Measurements from ENCODE around the gene GPD1.
"Not testable (repeated sequence)": the region's sequence is repeated elsewhere in the genome, so short reads cannot be mapped to it uniquely, and the experiment has no call there.

Gene GPD1

DNA sequence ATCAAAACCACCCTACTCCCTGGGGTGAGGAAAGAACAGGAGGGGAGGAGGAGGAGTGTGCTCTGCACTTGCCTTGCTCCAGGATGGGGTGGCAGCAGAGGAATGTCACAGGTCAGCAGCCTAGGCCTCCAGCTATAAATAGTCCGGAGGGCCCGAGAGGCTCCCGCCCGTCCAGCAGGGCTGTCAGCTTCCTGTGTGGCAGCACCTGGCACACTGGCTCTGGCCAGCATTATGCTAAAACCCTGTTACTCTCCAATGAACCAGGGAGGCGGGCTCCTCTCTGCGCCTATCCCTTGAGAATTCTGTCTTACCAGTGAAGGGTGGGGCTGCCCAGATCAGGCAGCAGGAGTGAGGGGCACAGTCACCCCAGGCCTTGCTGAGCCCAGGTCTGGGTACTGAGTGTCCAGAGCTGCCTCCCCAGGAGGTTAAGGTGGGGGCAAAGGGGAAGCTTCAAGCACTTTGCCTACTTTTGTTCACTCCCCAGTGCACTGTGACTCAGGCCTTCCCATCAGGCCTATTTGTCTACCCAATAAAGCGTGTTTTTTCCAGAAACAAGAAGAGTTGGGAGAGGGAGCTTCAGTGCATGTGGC is 7.0 kb downstream of the GPD1 start:
- intact Hi-C loops (cut with DNase I), result no loop called here
- peak in 16 of 42 donors; percentile 16 to 58 (median 31) for DNase-seq

DNA sequence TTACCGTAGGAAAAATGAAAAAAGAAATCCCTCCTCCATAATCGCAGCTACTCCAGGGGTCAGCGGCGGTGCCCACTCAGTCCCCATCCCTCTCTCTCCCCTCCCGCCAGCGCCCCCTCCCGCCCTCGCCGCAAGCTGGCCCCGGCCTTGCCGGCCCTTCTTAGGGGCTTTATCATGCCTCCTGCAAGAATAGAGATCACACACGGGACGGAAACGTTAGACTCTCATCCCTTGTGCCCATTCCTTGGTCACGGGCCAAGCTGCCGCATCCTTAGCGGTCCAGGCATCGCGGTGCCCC is 7.5 kb downstream of the GPD1 start:
- DNase-seq, result no peak
- intact Hi-C loops (cut with DNase I), result no loop called here

DNA sequence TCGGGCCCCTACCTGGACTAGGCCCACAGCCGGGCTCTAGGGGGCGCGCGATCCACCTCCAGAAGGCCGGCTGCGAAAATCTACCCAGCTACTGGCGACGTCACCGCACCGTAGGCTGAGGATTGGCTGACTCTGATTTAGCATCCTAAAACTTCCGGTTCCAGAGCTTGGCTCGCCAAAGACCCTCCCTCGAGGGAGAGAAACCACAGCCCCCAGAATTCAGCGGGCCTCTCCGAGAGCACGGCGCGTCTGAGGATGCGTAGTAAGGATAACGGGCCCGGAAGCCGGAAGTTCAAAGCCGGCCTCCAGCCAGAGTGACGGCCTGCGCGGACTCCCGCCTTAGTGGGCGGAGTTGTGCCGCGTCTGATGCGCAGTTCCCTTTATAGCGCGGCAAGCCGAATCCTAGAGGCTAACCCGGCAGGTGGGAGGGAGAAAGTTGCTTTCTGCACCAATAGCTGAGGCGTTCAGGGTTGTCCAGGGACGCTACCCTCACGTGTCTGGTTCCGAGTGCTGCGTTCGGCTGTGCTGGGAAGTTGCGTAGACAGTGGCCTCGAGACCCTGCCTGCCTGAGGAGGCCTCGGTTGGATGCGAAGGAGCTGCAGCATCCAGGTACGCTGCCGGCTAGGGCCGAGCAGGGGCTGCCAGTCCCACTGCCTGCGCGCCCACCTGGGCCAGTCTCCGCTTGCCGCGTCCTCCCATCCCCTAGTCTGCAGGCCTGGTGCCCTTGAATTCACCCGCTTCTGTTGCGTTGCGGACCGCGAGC is 8.1 kb downstream of the GPD1 start, which contains the start of gene COX14:
TSS of gene COX14 (plus strand) at position 544 of the 763 bp plus-strand sequence. CDS start 7,808 bp downstream, outside the sequence.
- peak; percentile 98 to 100 (median 99) for DNase-seq
- intact Hi-C loops (cut with DNase I), result loop anchor here (1.0 kb wide), 1 partner anchor 55 kb away; the partner anchor contains the start of gene CERS5

- peak in 8 of 42 donors; percentile 28 to 56 (median 46) for DNase-seq
Measured at GRCh38 chr12:50112456-50113218, 8.8 kb downstream of the GPD1 start.

GRCh38 chr12:50117057-50117622 is 13.3 kb downstream of the GPD1 start:
- intact Hi-C loops (cut with DNase I), result no loop called here
- DNase-seq, result peak in 2 of 42 donors; percentile 2 to 11

More at GRCh38 chr12:50112456-50113218, 8.8 kb downstream of the GPD1 start:
- intact Hi-C loops (cut with DNase I), result loop anchor here (1.0 kb wide), 1 partner anchor 55 kb away; the partner anchor contains the start of gene CERS5

DNA sequence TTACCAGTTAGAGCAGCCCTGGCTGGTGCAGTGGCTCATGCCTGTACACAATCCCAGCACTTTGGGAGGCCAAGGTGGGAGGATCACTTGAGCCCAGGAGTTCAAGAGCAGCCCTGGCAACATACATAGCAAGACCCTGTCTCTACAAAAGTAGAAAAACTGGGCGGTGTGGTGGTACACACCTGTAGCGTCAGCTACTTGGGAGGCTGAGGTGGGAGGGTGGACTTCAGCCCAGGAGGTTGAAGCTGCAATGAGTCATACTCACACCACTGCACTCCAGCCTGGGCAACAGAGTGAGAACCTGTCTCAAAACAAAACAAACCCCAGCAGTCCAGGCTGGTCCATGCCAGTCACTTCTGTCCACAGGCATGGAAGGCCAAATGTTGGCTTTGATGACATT is 15.6 kb downstream of the GPD1 start:
- intact Hi-C loops (cut with DNase I), result no loop called here

DNA sequence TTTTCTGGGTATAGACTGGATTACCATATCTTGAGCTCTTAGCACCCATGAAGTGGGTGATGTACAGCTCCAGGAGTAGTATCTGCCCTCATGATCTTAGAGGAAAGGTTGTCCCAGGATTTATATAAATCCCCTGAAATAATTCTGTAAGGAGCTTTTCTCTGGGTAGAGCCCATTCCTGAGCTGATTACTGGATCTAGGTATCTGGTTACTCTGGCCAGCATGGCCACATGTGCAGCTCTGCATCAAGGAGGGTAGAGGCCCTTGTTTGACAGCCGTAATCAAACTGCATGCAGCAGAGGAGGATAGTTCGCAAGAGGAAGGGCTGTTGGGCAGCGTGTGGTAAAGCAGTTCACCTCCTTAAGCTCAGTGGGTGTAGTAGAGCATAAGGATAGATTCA is 16.7 kb downstream of the GPD1 start:
- DNase-seq, result peak in 1 of 42 donors; percentile 18
- intact Hi-C loops (cut with DNase I), result no loop called here

More for the DNA sequence above, 15.6 kb downstream of the GPD1 start:
- peak in 1 of 42 donors; percentile 23 for DNase-seq

GRCh38 chr12:50120953-50121352 is 17.1 kb downstream of the GPD1 start:
- intact Hi-C loops (cut with DNase I), result no loop called here
- DNase-seq, result no peak

GRCh38 chr12:50121641-50122040 is 17.8 kb downstream of the GPD1 start:
- no peak for DNase-seq
- intact Hi-C loops (cut with DNase I), result no loop called here

- DNase-seq, result no peak
- intact Hi-C loops (cut with DNase I), result no loop called here
Measured at GRCh38 chr12:50123203-50123602, 19.4 kb downstream of the GPD1 start.

DNA sequence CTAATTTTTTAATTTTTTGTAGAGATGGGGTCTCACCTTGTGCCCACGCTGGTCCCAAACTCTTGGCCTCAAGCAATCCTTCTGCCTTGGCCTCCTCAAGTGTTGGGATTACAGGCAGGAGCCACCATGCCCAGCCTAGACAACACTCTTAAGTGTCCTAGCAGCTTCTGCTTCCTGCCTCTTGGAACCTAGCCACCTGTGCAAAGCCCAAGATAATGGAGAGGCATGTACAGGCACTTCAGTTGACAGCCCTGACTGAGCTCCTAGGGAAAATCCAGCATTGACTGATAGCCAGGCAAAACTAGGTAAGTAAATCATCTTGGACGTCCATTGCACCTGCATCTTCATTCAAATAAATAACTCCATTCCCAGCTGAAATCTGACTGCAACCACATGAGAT is 23.7 kb downstream of the GPD1 start:
- no peak for DNase-seq
- intact Hi-C loops (cut with DNase I), result no loop called here

- intact Hi-C loops (cut with DNase I), result no loop called here
- peak in 1 of 42 donors; percentile 12 for DNase-seq
Measured at GRCh38 chr12:50129290-50129689, 25.5 kb downstream of the GPD1 start.

DNA sequence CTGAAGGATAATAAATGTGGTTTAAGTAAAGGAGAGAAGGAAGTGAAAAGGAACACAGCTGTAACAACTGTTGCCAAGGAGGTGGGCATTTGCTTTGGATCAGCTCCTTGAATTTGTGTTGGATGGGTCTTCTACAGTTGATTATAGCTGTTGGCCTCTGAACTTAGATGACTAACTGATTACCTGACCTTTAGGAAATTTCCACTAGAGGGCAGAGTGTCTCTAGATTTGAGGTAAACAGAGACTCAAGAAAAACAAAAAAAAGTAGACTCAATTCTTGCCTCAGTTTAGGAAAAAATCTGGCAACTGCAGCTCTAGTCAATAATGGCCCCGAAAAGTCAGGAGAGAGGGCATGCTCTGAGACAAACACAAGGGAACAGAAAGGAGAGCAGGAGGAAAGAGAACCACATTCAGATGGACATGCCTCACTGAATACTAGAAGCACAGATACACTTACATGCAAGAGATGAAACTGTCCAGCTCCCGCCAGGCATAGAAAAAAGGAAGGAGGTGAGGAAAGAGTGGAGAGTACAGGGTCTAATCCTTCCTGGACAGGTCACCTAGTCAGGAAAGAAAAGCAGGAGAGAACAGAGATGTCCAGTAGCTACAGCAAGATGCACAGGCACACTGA is 28.8 kb downstream of the GPD1 start:
- peak in 2 of 42 donors; percentile 23 to 43 for DNase-seq
- intact Hi-C loops (cut with DNase I), result no loop called here

- intact Hi-C loops (cut with DNase I), result no loop called here
- no peak for DNase-seq
Measured at GRCh38 chr12:50142993-50143392, 39.2 kb downstream of the GPD1 start.

GRCh38 chr12:50145439-50145838 is 41.6 kb downstream of the GPD1 start:
- intact Hi-C loops (cut with DNase I), result no loop called here
- DNase-seq, result no peak

GRCh38 chr12:50147281-50147680 is 43.5 kb downstream of the GPD1 start:
- intact Hi-C loops (cut with DNase I), result no loop called here
- no peak for DNase-seq

GRCh38 chr12:50148011-50148410 is 44.2 kb downstream of the GPD1 start:
- intact Hi-C loops (cut with DNase I); DNase-seq: not testable (repeated sequence)

- intact Hi-C loops (cut with DNase I), result no loop called here
- DNase-seq, result no peak
Measured at GRCh38 chr12:50149311-50149710, 45.5 kb downstream of the GPD1 start.

DNA sequence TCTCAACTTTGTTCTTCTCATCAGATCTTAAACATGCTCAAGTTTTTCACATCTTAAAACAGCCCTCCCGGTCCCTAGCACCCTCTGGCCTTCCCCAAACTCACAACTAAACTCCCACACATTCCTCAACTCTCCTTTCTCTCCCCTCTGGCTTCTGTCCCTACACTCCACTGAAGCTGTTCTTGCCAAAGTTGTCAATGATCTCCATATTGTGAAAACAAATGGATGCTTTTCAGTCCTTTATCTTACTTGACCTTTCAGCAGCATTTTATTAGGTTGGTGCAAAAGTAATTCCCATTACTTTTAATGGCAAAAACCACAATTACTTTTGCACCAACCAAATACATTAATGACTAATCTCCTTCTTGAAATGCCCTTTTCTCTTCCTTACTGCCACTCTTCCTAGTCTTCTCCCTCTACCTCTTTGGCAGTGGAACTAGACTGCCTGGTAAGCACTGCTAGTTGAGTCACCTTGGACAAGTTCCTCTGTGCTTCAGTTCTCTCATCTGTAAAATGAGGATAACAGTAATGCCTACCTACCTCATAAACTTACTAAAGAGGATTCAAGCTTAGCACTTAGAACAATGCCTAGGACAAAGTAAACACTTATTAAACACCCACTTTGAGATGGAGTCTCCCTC is 47.4 kb downstream of the GPD1 start:
- intact Hi-C loops (cut with DNase I), result no loop called here
- no peak for DNase-seq
